IMR-90 (cell line): ENCODE data around the gene HAUS3. TPM values are rescaled to one million over a fixed set of nuclear protein-coding genes. Genes with fewer than 3 reads are reported as not detected.

ENCODE experiments used
- ATAC-seq: fragments of 200-7000 bp; cut with Tn5 transposase; 2 replicates; pipeline ENCODE4 v1.9.1; 2020; ENCODE audit warnings: low read depth, mild to moderate bottlenecking, moderate library complexity
- BruUV-seq: library from RNA; stranded (reverse); fragments of 400-500 nt; replicated peaks from 2 replicates; lab custom pipeline; 2021; lab: Mats Ljungman, UMichigan
- CTCF ChIA-PET: fragments of 300-600 bp; formaldehyde crosslinking; extraction: SDS; loops from one replicate; lab custom pipeline; 2021; ENCODE audit warnings: antibody characterized with exemption; lab: Yijun Ruan, JAX
- POLR2A ChIA-PET: fragments of 300-600 bp; sonication (Branson Sonifier 250); formaldehyde crosslinking; loops from one replicate; lab custom pipeline; 2022; ENCODE audit warnings: antibody characterized with exemption; ENCODE audit not compliant: unreplicated experiment; lab: Charles Lee
- DNase-seq: peaks from one replicate; pipeline ENCODE4 v3.0.0; 2013
- H2AFZ ChIP-seq: replicated peaks from 2 replicates; pipeline ENCODE3; 2013; ENCODE audit warnings: low read length, mild to moderate bottlenecking; ENCODE audit not compliant: poor library complexity
- H2AK5ac ChIP-seq: 2 replicates; pipeline ENCODE4 v1.6.1; 2013; ENCODE audit warnings: low read depth, low read length, inconsistent platforms
- H2AK9ac ChIP-seq: replicated peaks from 2 replicates; pipeline ENCODE3; 2013; ENCODE audit warnings: mild to moderate bottlenecking, low read depth, low read length, moderate library complexity; ENCODE audit not compliant: poor library complexity
- H2BK120ac ChIP-seq: 2 replicates; pipeline ENCODE4 v1.6.1; 2013; ENCODE audit warnings: low read depth, low read length, inconsistent platforms
- H2BK15ac ChIP-seq: 3 replicates; pipeline ENCODE4 v1.6.1; 2013; ENCODE audit warnings: low read depth, low read length, inconsistent platforms
- H2BK20ac ChIP-seq: 2 replicates; pipeline ENCODE4 v1.6.1; 2013; ENCODE audit warnings: low read depth, mild to moderate bottlenecking, inconsistent platforms, low read length, moderate library complexity
- H2BK5ac ChIP-seq: 2 replicates; pipeline ENCODE4 v1.6.1; 2013; ENCODE audit warnings: mild to moderate bottlenecking, low read depth, low read length, inconsistent platforms; ENCODE audit not compliant: poor library complexity, severe bottlenecking
- H3K14ac ChIP-seq: replicated peaks from 2 replicates; pipeline ENCODE4 v1.6.1; 2013; ENCODE audit warnings: low read depth, low read length, inconsistent platforms
- H3K18ac ChIP-seq: 2 replicates; pipeline ENCODE4 v1.6.1; 2013; ENCODE audit warnings: low read depth, low read length, control low read depth
- H3K23ac ChIP-seq: 2 replicates; pipeline ENCODE4 v1.6.1; 2013; ENCODE audit warnings: low read depth, low read length, inconsistent platforms
- H3K27ac ChIP-seq: 2 replicates; pipeline ENCODE4 v1.5.1; 2013; ENCODE audit warnings: mild to moderate bottlenecking, control low read depth, low read length; ENCODE audit not compliant: insufficient read depth
- H3K27me3 ChIP-seq: 2 replicates; pipeline ENCODE4 v1.6.1; 2013; ENCODE audit warnings: low read length; ENCODE audit not compliant: control insufficient read depth, insufficient read depth
- H3K36me3 ChIP-seq: 2 replicates; pipeline ENCODE4 v1.6.1; 2013; ENCODE audit warnings: low read length, mixed read lengths; ENCODE audit not compliant: control insufficient read depth, insufficient read depth
- H3K4ac ChIP-seq: 2 replicates; pipeline ENCODE4 v1.6.1; 2013; ENCODE audit warnings: low read depth, low read length, inconsistent platforms
- H3K4me1 ChIP-seq: 2 replicates; pipeline ENCODE4 v1.6.1; 2013; ENCODE audit warnings: low read length, mixed read lengths; ENCODE audit not compliant: control insufficient read depth, insufficient read depth
- H3K4me2 ChIP-seq: 2 replicates; pipeline ENCODE4 v1.6.1; 2013; ENCODE audit warnings: low read depth, mild to moderate bottlenecking, control low read depth, low read length, moderate library complexity
- H3K4me3 ChIP-seq: 2 replicates; pipeline ENCODE4 v1.5.1; 2013; ENCODE audit warnings: low read depth, mild to moderate bottlenecking, control low read depth, low read length, moderate library complexity; ENCODE audit not compliant: insufficient read depth
- H3K56ac ChIP-seq: 2 replicates; pipeline ENCODE4 v1.6.1; 2013; ENCODE audit warnings: low read length, inconsistent platforms; ENCODE audit not compliant: insufficient read depth; ENCODE audit errors: extremely low read depth
- H3K79me1 ChIP-seq, 2 experiments: 2 replicates each; pipeline ENCODE4 v1.6.1; 2013; ENCODE audit warnings: low read length in 2 of 2, inconsistent platforms in 1 of 2, low read depth in 1 of 2
- H3K9ac ChIP-seq: 2 replicates; pipeline ENCODE4 v1.6.1; 2013; ENCODE audit warnings: low read depth, low read length, control low read depth
- H3K9me1 ChIP-seq: 2 replicates; pipeline ENCODE4 v1.6.1; 2013; ENCODE audit warnings: low read length, inconsistent platforms; ENCODE audit not compliant: insufficient read depth
- H3K9me3 ChIP-seq: 2 replicates; pipeline ENCODE4 v1.6.1; 2013; ENCODE audit warnings: low read length; ENCODE audit not compliant: control insufficient read depth, insufficient read depth
- H4K20me1 ChIP-seq: 2 replicates; pipeline ENCODE4 v1.6.1; 2013; ENCODE audit warnings: low read length, inconsistent platforms; ENCODE audit not compliant: insufficient read depth
- H4K5ac ChIP-seq: 2 replicates; pipeline ENCODE4 v1.6.1; 2013; ENCODE audit warnings: mild to moderate bottlenecking, low read depth, low read length, control low read depth
- H4K8ac ChIP-seq, 2 experiments: 2 replicates each; pipeline ENCODE4 v1.6.1; 2013; ENCODE audit warnings: low read depth in 2 of 2, low read length in 2 of 2, control low read depth in 1 of 2, inconsistent platforms in 1 of 2
- H4K91ac ChIP-seq: 2 replicates; pipeline ENCODE4 v1.6.1; 2013; ENCODE audit warnings: low read depth, low read length, inconsistent platforms; ENCODE audit not compliant: insufficient read depth
- CHD1 ChIP-seq: IDR thresholded peaks from 2 replicates; pipeline ENCODE4 v1.6.1; 2012; ENCODE audit warnings: low read depth, low read length, improper control_type of control experiment
- ELK1 ChIP-seq: fragments of 150-350 bp; IDR thresholded peaks from 2 replicates; pipeline ENCODE4 v1.6.1; 2016; ENCODE audit warnings: low read depth, mild to moderate bottlenecking, low read length, moderate library complexity, borderline replicate concordance
- USF2 ChIP-seq: fragments of 150-350 bp; IDR thresholded peaks from 2 replicates; pipeline ENCODE4 v1.6.1; 2017; ENCODE audit warnings: mild to moderate bottlenecking, antibody characterized with exemption, low read length, low read depth
- WGBS, 2 experiments: methylation state at CpG; one replicate each; pipeline versions ENCODE4 v1.1.5 to v1.1.7; 2013; ENCODE audit warnings: missing lambda C conversion rate in 2 of 2; ENCODE audit not compliant: insufficient read length in 1 of 2; ENCODE audit errors: extremely low coverage in 2 of 2; 5-methylcytosine and 5-hydroxymethylcytosine counted together
- dilution Hi-C: fragments of 300-500 bp; cut with HindIII; formaldehyde crosslinking; loops from one replicate; pipeline ENCODE4 v1.14.3; 2018; ENCODE audit warnings: low sequenced_read_pairs; ENCODE audit not compliant: unreplicated experiment
- in situ Hi-C: fragments of 300-500 bp; cut with MboI; formaldehyde crosslinking; loops from 3 replicates; pipeline ENCODE4 v1.14.3; 2019; ENCODE audit warnings: low sequenced_read_pairs, inconsistent platforms, mixed read lengths
- intact Hi-C: fragments of 100-400 bp; cut with micrococcal nuclease; formaldehyde crosslinking; loops from 2 replicates; pipeline ENCODE4 v1.10.0; 2022
- polyA plus RNA-seq, 3 experiments: library from polyadenylated mRNA; depleted of rRNA; stranded (reverse); fragments of >200 nt; gene quantifications; 2 replicates each; pipeline ENCODE4 v1.2.3, GENCODE V29; 2012; ENCODE audit warnings: low replicate concordance in 1 of 3
- total RNA-seq: library from RNA; depleted of rRNA; stranded (reverse); fragments of >200 nt; gene quantifications from 2 replicates; pipeline ENCODE4 v1.2.3, GENCODE V29; 2012

The HAUS3 gene
- total and polyA plus RNA-seq, 2 of the 4 experiments (the other 2 are of a cell fraction) = 4.3 to 4.8 TPM

- Histone ChIP-seq H3K4me2 (no peak overlapping the region), H2BK20ac (no peak overlapping the region), H3K14ac (no peak overlapping the region), H3K27me3 (peaks cover 2% of the 10 kb centered on the region), H3K9me3 (no peaks in the 10 kb centered on the region), H2BK5ac (no peak overlapping the region), H3K9ac (no peak overlapping the region), H3K4me1 (peaks cover 3% of the 10 kb centered on the region; the same call in 1 of the 2 replicates), H3K56ac (no peak overlapping the region), H2AK9ac (no peak overlapping the region), H3K4ac (no peak overlapping the region), H3K4me3 (no peak overlapping the region), H4K5ac (no peak overlapping the region), H3K9me1 (no peaks in the 10 kb centered on the region), H4K20me1 (peaks cover 11% of the 10 kb centered on the region), H2AK5ac (no peak overlapping the region), H3K27ac (no peak overlapping the region), H3K36me3 (no peaks in the 10 kb centered on the region), H3K79me1 (no peaks in the 10 kb centered on the region), H3K23ac (no peak overlapping the region), H3K18ac (no peak overlapping the region), H2BK120ac (no peak overlapping the region), H2BK15ac (no peak overlapping the region), H4K91ac (no peak overlapping the region), H2AFZ (no peak overlapping the region), H4K8ac (no peak overlapping the region)
- intact Hi-C loops (no loop called here), in situ Hi-C loops (no loop called here), dilution Hi-C loops (no loop called here)
- ATAC-seq (no peak), DNase-seq (peak; percentile 67)
- ChIA-PET POLR2A (no interaction called here), CTCF (no interaction called here)
- no peak for TF ChIP-seq USF2
- TF ChIP-seq ELK1 = no peak
- no peak for TF ChIP-seq CHD1
- no TSS peak for BruUV-seq
- WGBS, 2 experiments = no CpG with 5 or more reads among the region's 3 CpGs
Observed at GRCh38 chr4:2217726-2218125, 24.2 kb downstream of the HAUS3 start.
